Activated CD4-positive, alpha-beta T cell treated with anti-CD3 and anti-CD28 coated beads for 4 hours (primary cell): Measurements from ENCODE around the gene SLC40A1.
"Not testable (repeated sequence)": the region's sequence is repeated elsewhere in the genome, so short reads cannot be mapped to it uniquely, and the experiment has no call there.

ENCODE experiments used
- DNase-seq, 2 donors: peaks; one replicate each; pipeline ENCODE4 v3.0.0-alpha.2; 2020

SLC40A1 gene, protein sequence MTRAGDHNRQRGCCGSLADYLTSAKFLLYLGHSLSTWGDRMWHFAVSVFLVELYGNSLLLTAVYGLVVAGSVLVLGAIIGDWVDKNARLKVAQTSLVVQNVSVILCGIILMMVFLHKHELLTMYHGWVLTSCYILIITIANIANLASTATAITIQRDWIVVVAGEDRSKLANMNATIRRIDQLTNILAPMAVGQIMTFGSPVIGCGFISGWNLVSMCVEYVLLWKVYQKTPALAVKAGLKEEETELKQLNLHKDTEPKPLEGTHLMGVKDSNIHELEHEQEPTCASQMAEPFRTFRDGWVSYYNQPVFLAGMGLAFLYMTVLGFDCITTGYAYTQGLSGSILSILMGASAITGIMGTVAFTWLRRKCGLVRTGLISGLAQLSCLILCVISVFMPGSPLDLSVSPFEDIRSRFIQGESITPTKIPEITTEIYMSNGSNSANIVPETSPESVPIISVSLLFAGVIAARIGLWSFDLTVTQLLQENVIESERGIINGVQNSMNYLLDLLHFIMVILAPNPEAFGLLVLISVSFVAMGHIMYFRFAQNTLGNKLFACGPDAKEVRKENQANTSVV

DNA sequence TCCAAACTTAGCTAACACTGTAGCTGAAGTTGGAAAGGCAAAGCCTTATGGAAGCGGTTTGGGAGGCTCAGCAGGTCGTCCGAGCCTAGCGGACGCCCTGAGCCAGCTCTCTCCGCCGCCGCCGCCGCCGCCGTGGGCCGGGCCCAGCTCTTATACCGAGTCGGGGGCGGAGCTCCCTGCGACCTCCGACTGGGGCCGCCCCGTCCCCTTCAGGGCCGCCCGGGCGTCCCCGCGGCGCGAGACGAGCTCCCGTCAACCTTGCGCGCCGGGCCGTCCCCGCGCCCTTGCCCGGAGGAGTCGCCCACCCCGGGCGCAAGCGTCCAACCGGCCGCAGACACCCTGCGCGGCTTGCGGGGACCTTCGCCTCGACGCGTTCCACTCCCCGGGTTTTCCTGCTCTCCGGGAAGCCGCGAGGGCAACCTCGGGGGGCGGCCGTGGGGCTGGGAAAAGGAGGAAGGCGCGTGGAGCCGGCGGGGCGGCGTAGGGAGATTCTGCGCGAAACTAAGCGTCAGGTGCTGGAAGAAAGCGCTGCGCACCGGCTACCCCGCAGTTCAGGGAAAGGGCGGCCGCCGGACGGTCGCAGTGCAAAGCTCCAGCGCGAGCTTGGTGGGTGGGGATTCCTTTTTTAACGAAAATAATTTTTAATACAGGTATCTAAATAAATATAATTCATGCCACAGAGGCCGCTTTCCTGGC lies at the start of gene SLC40A1:
SLC40A1 (minus strand) TSS at position 129 of the 696 bp plus-strand sequence. CDS start 326 bp downstream, outside the sequence.
- DNase-seq: peak; percentile 66 to 69

DNA sequence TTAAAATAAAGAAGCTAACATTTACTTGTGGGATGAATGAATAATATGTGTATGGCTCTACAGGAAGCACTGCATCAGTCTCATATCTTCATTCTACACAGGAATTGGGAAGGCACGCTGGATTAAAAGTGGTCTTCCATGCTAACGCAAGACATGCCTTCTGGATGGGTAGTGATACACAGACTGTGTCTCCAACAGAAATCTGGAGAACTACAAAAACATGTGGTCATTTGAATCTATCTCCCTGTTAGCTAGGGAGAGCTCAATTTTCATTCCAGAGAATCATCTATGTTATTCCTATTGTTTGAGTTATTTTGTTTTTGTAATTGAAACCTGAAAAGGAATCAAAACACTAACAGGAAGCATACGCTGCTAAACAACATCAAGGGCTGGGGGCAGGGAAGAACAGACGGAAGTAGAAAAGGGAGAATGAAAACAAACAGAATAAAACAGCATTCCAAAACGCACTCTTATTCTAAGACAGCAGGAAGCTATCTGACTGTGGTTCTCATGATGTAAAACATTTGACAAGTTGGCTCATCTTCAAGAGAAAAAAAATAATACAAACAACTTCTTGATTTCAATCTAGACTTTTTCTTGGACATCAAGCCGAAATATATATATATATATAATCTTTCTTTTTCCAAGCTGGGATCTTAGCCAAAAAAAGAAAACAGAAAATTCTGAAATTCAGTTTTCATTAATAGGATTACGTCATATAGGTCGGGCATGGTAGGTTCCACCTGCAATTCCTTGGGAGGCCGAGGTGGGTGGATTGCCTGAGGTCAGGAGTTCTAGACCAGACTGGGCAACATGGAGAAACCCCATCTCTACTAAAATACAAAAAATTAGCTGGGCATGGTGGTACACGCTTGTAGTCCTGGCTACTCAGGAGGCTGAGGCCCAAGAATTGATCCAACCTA lies 49.2 kb upstream of the SLC40A1 start:
- no peak for DNase-seq

DNA sequence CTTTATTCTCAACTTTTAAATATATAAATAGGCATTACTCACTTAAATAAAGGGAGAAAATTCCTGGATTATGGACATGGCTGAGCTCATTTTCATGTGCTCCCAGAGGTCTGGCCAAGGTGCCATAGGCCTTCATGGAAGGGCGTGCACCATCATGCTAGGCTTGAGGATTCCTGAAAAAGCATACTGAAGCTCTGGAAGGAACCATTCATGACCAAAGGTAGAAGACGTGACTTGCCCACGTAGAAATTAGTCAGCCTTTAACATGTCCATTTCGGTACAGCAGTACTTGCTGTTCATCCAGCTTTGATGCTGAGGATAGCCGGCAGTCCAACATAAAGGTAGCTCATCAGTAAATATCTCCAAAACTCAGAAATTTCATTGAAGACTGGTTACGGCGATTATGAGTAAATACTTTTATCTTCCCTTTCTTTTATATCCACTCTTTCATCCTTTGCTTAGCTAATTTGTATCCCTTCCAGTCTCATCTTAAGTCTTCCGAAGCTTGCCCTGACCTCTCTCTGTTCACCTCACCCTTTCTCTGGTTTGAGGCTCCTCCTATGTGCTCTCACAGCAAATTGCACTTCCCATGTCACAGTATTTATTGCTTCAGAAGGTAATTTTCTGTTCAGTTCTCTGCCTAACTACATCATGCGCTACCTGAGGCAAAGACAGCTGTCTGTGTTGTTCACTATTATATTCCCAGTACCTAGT lies 48.4 kb upstream of the SLC40A1 start:
- no peak for DNase-seq

DNA sequence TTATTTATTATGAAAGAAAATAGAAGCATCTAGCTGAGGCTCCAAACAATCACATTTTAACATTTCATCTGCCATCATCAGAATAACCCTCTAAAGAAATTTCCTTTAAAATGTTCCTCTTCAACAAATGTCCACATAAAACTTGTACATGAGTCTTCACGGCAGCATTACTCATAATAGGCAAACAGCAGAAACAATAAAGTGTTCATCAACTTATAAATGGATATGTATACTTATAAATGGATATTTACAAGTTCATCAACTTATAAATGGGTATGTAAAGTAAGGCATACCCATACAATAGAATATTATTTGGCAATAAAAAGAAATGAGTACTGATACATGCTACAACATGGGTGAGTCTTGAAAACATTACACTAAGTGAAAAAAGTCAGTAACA lies 47.2 kb upstream of the SLC40A1 start:
- DNase-seq: no peak

DNA sequence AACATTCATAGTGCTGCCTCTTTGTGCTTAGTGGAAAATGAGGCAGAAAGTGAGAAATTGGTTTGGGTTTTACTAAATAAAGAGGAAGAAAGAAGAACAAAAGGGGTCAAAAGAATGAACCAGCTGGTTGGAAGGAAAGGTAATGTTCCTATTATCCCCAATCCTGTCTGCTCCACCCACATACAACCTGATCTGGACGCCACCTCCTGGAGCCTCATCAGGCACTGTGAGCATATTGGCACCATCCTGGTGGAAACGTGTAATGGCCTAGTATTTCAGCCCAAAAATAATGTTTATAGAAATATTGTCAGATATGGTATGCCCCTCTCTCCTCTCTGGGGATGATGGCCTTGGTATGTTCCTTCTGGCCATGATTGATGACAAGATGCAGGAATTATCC lies 45.0 kb upstream of the SLC40A1 start:
- DNase-seq: no peak

DNA sequence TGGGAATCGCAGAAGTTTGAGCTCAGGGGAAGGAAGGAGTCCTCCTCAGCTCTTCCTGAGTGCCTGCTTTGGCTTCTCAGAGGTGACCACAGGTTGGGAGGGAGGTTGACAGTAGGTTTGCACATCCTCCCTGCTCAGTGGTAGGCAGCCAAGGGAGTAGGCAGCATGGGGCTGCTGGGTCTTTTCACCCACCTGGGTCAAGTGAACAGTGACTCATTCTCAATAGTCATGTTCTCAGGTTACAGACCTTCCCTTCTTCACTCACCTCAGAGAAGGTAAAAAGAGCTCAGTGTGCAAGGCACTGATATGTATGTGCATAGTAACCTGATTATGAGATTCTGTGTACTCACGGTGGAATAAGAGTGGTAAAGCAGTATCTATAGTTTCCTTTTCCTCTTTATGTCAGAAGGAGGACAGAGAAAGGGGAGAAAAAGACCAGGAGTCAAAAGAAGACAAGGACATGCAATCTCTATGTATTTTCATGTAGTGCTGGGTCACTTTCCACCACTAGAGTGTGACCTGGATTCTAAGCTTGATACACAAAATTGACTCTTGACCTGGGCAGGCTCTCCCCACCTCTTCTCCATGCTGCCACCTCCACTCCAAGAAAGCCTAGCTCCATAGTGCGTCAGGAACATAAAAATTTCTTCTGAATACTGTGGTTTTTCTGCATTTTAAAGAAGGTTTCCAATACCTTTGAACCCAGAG lies 44.2 kb upstream of the SLC40A1 start:
- no peak for DNase-seq

DNA sequence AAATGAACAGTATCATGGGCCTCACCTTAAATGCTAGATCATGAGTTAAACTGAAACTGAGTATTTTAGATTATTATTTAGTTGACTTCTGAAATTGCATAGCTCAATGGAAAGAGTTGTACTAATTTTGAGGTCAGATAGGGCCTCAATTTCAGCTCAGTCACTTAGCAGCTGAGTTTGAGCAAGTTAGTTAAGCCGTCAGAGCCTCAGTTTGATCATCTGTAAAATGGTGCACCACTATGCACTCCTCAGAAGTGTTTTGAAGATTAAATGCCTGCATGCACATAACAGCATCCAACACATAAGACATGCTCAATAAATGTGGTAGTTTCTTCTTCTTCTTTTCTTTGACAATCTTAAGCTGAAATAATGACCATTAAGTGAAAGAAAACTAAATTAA lies 42.5 kb upstream of the SLC40A1 start:
- DNase-seq: no peak

DNA sequence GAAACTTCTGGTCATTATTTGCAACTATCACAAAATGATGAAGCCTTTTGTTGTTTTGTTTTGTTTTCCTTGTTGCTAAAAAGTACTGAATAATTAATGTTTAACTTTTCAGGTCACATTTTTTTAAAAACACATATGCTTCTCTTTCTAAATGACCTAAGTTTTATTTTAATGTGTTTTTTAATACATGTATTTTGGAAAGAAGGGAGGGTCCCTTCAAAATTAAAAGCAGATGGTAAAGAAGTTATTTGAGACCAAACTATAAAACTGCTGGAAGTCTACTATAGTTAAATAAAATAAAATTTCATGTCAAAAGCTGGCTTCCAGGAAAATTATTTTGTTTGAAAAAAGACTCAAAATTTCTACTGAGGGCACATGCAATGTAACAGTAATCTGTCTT lies 41.2 kb upstream of the SLC40A1 start:
- DNase-seq: no peak

DNA sequence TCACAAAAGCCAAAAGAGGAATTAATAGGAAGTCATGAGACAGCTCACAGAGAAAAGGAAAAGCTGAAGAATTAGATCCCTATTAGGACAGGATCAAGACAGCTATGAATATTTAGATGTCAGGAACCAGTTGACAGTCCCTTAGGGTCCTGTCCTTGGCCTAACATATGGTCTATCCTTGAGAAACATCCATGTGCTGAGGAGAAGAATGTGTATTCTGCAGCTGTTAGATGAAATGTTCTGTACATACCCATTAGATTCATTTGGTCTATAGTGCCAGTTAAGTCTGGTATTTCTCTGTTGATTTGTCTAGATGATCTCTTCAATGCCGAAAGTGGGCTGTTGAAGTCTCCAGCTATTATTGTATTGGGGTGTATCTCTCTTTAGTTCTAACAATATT lies 37.6 kb upstream of the SLC40A1 start:
- DNase-seq: no peak

DNA sequence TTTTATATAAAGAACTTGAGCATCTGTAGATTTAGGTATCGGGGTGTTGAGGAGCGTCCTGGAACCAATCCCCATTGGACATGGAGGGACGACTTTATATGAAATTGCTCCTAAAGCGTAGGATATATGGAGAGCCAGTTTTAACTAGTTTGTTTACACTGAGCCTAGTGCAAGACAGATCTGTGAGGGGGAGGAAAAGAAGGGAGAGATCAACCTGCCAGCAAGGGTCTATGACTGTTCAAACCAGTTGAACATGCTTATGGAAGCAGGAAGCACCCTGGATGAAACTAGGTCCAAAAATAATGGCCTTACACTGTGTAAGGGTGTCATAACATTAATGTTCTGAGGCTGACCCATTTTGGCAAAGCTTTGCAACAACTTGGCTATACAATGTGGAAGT lies 34.0 kb upstream of the SLC40A1 start:
- DNase-seq: no peak

DNA sequence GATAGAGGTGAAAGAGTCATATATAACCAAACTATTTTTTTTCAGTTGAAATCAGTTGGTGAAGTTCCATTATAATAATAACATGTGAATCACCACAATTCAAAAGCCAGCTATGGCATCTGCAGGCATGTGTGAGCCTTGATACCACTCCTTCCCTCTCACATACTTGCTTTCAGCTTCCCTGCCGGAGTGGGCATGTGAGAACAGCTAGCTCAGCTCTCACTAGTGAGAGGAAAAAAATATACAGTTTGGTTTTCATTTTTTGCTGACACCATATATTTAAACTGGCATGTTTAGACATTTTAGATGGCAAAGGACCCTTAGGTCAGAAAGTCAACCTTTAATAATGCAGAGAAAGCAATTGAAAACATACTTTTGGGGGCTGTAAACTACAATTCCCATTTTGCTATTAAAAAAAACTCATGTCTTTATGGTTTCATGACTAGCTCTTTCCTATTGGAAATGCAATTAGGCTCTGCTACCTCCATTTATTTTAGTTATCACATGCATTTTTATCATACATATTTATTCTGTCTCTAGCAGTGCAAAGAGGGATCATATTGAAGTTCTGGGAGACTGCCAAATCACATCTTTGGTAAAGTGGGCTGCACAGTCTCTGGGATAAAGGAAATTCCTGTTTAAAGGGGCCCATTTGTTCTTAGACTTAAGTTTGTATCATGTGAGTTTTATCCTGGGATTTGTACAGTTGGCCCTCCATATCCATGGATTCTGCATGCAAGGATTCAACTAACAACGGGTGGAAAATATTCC lies 33.2 kb upstream of the SLC40A1 start:
- DNase-seq: no peak

DNA sequence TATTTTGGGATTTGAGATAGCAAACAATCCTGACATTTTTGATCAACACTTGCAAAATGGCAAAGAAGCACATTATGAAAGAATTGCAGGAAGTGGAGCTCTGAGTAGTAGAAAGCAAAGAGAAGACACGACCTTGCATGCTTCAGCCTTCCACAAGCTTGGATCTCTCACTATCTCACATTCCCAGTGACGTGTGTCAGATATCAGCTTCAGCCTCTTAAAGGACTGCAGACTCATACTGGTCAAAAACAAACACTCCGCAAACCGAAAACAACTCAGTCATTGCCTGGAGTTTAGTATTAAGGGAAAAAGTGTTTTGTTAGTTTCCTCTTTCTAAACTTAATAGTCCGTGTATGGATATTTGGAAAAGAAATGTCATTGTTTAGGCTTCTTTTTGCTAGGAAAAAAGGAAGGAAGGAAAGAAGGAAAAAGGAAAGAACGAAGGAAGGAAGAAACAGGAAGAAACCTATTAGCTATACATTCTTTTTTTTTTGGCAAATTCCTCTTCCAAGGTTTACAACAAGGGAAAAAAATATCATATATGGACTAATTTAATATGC lies 32.6 kb upstream of the SLC40A1 start:
- DNase-seq: no peak

DNA sequence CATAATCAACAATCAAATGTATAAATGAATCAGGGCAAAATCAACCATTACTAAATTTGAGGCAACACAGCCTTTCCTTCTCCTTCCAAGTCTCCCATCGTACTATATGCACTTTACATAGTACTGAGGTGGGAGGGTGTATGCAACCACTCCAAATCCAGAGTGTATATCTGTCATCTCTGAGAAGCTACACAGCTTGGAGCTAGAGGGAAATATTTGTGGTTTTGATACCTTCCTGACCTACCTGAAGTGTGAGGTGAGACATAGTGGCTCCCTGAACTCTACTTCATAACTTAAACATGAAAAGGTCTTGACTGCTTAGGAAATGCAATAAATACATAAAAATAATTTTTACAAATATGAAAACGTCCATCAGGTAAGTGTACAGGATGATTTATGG lies 30.1 kb upstream of the SLC40A1 start:
- DNase-seq: no peak

DNA sequence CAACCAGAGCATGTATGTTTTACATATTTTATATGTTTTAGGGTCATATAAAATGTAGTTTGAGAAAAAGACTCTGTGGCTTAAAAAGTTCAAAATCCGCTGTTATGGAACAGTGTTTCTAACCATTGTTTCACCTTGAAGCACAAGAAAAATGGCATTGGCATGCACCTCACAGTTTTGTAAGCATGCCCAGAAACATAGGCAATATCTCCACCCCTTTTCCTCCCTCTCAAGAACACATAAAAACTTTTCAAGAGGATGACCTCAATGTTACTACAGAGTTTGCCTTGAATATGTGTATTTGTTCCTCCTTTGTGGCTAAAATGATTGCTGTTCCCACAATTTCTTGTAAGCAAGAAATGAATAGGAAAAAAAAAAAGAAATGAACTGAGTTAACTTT lies 29.3 kb upstream of the SLC40A1 start:
- DNase-seq: no peak

DNA sequence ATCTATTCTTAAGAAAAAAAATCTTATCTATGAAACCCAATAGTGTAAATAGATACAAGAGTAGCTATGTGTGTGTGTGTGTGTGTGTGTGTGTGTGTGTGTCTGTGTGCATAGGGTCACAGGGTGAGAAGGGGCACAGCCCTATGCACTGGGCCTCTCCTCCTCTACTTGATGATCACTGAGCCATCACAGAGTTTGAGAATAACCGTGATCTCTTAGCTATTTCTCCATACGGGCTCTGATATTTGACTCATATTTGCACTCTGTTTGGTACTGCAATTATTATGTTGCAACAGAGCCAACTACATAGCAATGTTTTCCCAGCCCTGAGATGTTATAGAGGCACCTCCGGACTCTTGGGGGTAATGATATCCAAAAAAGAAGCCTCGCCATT lies 28.8 kb upstream of the SLC40A1 start:
- DNase-seq: no peak

DNA sequence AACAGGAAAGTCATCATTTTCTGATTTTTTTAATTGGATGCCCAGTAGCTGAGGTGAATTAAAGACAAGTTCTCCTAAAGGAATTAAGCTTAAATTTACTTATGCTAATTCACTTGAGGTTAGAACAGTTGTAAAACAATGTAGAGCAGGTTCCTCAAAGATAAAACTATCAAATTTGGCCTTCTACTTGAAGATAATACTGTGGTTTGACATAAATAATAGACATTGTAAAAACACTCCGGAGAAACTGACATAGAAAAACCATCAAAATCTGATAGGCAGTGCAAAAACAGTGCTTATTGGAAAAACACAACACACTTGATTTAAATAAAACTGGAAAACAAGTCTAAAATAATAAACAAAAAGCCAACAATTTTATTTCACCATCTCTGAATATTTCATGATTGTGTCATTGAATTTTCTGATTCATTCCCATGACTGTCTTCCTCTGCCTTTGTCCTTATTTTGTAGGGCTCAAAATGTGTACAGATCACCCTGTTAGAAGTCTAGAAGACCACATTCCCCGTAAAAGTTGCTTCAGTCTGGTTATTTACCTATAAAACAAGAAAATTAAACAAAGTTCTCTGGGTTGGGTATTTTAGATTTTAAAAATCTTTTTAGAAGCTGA lies 28.3 kb upstream of the SLC40A1 start:
- DNase-seq: no peak

DNA sequence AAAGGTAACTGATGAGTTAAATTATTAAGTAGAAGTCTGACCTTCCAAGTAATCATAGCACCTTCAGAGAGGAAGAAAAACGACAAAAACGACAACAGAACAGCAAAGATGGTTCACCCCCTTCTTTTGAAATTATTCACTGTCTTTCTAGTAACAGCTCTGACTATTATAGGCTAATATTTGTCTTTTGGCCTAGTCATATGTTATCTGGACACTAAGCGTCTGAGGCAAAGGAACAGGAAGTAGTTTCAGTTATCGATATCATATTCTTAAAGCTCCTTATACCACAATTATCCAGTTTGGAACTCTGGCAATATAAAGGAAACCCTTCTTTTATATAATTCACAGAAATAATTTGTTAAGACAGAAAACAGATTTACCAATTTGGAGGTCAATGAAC lies 27.6 kb upstream of the SLC40A1 start:
- no peak for DNase-seq

DNA sequence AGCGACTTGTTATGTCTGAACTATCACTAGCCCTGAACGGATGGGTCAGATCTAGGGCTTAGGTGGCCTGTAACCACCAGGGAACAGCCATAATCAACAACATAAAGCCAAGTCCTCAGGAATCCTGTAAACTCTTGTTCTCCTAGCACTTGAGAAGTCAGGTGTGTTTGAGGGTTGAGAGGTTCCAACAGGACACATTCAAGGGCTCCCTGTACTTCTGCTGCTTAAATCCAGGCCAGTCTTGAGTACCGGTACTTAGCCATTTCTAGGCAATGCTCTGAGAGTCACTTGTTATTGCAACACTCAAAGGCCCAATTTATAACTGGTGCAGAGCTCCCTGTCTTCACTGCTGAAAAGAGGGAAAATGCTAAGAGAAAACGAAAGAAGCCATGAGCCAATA lies 21.6 kb upstream of the SLC40A1 start:
- no peak for DNase-seq

DNA sequence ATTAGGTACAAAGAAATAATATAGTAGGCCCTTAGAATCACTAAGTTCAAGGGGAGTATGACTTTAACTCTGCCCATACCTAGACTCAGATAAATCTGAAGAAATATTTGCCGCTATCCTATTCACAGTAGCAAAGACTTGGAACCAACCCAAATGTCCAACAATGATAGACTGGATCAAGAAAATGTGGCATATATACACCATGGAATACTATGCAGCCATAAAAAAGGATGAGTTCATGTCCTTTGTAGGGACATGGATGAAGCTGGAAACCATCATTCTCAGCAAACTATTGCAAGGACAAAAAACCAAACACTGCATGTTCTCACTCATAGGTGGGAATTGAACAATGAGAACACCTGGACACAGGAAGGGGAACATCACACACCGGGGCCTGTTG lies 21.1 kb upstream of the SLC40A1 start:
- DNase-seq: not testable (repeated sequence)

DNA sequence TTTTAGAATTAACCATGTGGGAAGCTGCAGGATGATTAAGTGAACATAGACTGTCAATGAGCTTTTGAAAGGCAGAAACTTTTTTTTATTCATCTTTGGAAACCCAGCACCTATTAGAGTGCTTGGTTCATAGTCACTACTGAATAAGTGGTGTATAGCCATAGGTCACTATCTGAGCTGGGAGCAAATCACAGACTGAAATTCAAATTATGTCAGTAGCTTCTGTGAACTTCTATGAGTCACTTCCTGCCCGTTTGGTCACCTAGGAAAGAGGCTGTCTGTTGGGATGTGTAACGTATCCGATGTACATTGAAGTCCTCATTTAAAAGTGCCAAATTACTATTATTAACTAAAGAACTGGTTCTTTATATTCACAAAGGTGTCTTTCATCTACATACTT lies 20.5 kb upstream of the SLC40A1 start:
- DNase-seq: no peak
